Cardiac fibroblast (primary cell): ENCODE data around the gene ZSCAN20.

Experiments used
- DNase-seq, 2 donors: peaks; one replicate each; pipeline versions ENCODE4 v3.0.0 to v3.0.0-alpha.2; 2010; ENCODE audit warnings: low read depth in 2 of 2
- H3K4me3 ChIP-seq, 2 donors: replicated peaks in 1 of 2; 1 replicate in 1 of 2; 2 replicates in 1 of 2; pipeline ENCODE4 v1.5.1; 2011; ENCODE audit warnings: low read depth in 2 of 2, low read length in 2 of 2, mild to moderate bottlenecking in 2 of 2, moderate library complexity in 1 of 2
- TF ChIP-seq, protein P1 (sequence below): IDR thresholded peaks from one replicate; pipeline ENCODE4 v1.5.1; 2011; ENCODE audit warnings: low read depth, mild to moderate bottlenecking, low read length, inconsistent platforms

The ZSCAN20 gene

DNA sequence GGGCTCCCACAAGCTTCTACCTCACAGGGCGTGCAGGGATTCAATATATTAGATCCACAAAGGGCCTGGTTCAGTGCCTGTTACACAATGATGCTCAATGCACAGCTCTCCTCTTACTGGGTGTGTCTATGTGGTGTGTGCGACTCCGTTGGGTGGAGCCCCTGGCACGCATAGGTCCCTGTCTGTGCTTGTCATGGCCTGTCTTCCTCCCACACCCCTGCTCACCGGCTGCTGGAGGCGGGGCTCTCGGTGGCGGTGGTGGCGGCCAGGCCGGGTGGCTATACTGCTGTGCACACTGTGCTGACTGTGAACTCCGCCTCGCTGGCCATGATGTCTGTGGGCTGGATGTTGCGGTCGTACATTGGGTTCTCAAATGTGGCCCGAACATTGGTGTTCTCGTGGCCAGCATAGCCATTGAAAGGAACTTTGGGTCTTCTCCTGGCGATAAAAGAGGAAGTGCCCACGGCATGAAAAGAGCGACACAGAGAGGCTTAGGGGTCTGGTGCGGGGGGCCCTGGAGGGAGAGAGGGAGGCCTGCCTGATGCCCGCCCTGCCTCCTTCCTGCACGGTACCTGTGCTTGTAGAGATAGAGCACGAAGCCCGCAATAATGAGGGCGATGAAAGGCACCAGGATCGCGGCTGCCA is 46.9 kb downstream of the ZSCAN20 start:
- no peak overlapping the region for H3K4me3 ChIP-seq
- TF ChIP-seq, protein P1, sequence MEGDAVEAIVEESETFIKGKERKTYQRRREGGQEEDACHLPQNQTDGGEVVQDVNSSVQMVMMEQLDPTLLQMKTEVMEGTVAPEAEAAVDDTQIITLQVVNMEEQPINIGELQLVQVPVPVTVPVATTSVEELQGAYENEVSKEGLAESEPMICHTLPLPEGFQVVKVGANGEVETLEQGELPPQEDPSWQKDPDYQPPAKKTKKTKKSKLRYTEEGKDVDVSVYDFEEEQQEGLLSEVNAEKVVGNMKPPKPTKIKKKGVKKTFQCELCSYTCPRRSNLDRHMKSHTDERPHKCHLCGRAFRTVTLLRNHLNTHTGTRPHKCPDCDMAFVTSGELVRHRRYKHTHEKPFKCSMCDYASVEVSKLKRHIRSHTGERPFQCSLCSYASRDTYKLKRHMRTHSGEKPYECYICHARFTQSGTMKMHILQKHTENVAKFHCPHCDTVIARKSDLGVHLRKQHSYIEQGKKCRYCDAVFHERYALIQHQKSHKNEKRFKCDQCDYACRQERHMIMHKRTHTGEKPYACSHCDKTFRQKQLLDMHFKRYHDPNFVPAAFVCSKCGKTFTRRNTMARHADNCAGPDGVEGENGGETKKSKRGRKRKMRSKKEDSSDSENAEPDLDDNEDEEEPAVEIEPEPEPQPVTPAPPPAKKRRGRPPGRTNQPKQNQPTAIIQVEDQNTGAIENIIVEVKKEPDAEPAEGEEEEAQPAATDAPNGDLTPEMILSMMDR: no peak
- no peak for DNase-seq

DNA sequence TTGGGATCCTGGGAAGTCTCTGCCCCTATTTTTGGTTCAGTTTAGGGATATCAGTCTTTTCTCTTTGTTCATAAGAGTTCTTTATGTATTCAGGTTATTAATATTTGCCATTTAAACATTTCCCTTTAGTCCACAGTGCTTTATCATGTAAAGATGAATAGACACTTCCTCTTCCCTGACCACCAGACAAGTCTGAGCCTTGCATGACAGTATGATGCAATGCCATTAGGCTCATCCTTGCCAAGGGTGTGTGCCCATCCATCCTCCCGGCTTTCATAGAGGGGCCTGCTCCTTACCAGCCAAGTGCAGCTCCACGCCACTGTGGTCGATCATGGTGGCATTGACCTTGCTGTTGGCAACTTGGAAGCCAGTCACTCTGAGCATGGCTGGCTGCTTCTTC is 52.1 kb downstream of the ZSCAN20 start:
- no peak overlapping the region for H3K4me3 ChIP-seq
- TF ChIP-seq, protein P1: no peak
- DNase-seq: no peak

DNA sequence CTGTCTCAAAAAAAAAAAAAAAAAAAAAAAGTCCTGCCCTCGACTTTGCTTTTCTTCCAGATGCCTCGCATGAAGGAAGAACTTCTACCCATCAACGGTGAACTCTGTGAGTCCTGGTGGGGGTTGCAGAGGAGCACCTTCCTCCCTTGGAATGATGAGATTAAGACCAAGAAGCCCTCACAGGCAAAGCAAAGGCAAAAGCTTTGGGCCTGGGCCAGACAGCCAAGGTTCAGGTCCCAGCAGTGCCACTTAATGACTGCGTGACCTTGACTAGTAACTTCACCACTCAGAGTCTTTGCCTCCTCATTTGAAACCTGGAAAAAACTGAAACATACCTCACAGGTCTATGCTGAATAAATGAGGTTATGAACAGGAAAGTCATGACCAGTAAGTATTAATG is 55.5 kb downstream of the ZSCAN20 start:
- DNase-seq: no peak
- no peak overlapping the region for H3K4me3 ChIP-seq
- TF ChIP-seq, protein P1: no peak

DNA sequence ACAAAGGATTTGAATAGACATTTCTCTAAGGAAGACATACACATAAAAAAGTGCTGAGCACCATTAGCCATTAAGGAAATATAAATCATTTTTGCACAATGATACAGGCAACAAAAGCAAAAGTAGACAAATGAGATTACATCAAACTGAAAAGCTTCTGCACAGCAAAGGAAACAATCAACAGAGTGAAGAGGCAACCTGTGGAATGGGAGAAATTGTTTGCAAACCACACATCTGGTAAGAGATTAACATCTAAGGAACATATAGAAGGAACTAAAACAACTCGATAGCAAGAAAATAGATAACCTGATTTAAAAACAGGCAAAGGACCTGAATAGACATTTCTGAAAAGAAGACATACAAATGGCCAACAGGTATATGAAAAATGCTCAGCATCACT is 57.5 kb downstream of the ZSCAN20 start:
- TF ChIP-seq, protein P1: no peak
- no peak for DNase-seq

DNA sequence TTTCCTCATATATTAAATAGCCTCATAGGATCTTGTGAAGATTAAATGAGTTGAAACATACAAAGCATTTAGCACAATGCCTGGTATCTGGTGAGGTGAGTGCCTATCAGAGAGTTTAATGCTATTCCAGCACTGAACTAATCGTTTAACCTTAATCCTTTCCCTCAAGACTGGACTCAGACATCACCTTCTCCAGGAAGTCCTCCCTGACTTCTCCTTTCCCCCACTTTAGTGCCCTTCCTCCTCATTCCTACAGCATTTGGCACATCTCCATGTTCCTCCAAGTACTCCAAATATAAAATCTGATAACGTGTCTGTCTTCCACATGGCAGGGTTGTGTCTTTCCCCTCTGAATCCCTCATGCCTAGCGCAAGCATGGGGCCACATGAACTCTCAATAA is 59.8 kb downstream of the ZSCAN20 start:
- no peak overlapping the region for H3K4me3 ChIP-seq
- TF ChIP-seq, protein P1: no peak
- no peak for DNase-seq

More for the DNA sequence above, 57.5 kb downstream of the ZSCAN20 start:
- H3K4me3 ChIP-seq: no peak overlapping the region

GRCh38 chr1:33532936-33533335 is 60.5 kb downstream of the ZSCAN20 start:
- H3K4me3 ChIP-seq: no peak overlapping the region
- no peak for DNase-seq
- TF ChIP-seq, protein P1: no peak

- no peak overlapping the region for H3K4me3 ChIP-seq
- no peak for DNase-seq
- TF ChIP-seq, protein P1: no peak
These were observed 62.9 kb downstream of the ZSCAN20 start for GRCh38 chr1:33535334-33535733.
